Osteocyte (in vitro differentiated cells): ENCODE results near the gene CKB. TPM values are rescaled to one million over a fixed set of nuclear protein-coding genes. Genes with fewer than 3 reads are reported as not detected.
A peak's percentile ranks its signal among the peaks of the same experiment; 100 is the strongest.

Experiments
- DNase-seq: peaks from one replicate; pipeline ENCODE4 v3.0.0; 2021; ENCODE audit warnings: mixed read lengths; ENCODE audit not compliant: unreplicated experiment; ENCODE audit errors: extremely low spot score
- H3K27ac Mint-ChIP-seq: one replicate; pipeline ENCODE4 v1.8.0; 2021; ENCODE audit warnings: mild to moderate bottlenecking, mixed read lengths; ENCODE audit not compliant: unreplicated experiment
- H3K27me3 Mint-ChIP-seq: one replicate; pipeline ENCODE4 v1.8.0; 2021; ENCODE audit warnings: mixed read lengths; ENCODE audit not compliant: unreplicated experiment
- H3K36me3 Mint-ChIP-seq: one replicate; pipeline ENCODE4 v1.8.0; 2021; ENCODE audit warnings: mixed read lengths; ENCODE audit not compliant: unreplicated experiment
- H3K4me1 Mint-ChIP-seq: one replicate; pipeline ENCODE4 v1.8.0; 2021; ENCODE audit warnings: mixed read lengths; ENCODE audit not compliant: unreplicated experiment
- H3K4me3 Mint-ChIP-seq: one replicate; pipeline ENCODE4 v1.8.0; 2021; ENCODE audit warnings: mild to moderate bottlenecking, moderate library complexity, mixed read lengths; ENCODE audit not compliant: unreplicated experiment
- H3K9me3 Mint-ChIP-seq: one replicate; pipeline ENCODE4 v1.8.0; 2021; ENCODE audit warnings: mixed read lengths; ENCODE audit not compliant: unreplicated experiment
- CTCF ChIP-seq: fragments of 200-600 bp; sonication (generic); IDR thresholded peaks from 2 replicates; pipeline ENCODE4 v1.5.0; 2021; ENCODE audit warnings: antibody characterized with exemption, mild to moderate bottlenecking, moderate library complexity
- total RNA-seq: library from RNA; stranded (reverse); gene quantifications from 2 replicates; pipeline ENCODE4 v1.2.1, GENCODE V29; 2021

Gene CKB
- total RNA-seq, 1 donor from 2014 or later: 25.4 TPM

GRCh38 chr14:103562429-103563225 lies 40.0 kb upstream of the CKB start, which contains the start of the genes BAG5 and COA8:
TSS of gene BAG5 (minus strand) at chr14:103562657. CDS start at chr14:103561164, 1,493 bp downstream.
TSS of gene COA8 (plus strand) at chr14:103562960. CDS start at chr14:103563002, 42 bp downstream.
- Mint-ChIP-seq H3K9me3 (no peaks in the 10 kb centered on the region), H3K4me1 (peaks cover 39% of the 10 kb centered on the region), H3K27me3 (no peaks in the 10 kb centered on the region), H3K4me3 (peak within 1 kb of the TSS; percentile 94), H3K36me3 (peaks cover 13% of the 10 kb centered on the region), H3K27ac (peak within 1 kb of the TSS; percentile 91)
- peak; percentile 93 for DNase-seq
- no peak for TF ChIP-seq CTCF

- Mint-ChIP-seq H3K27me3 (no peaks in the 10 kb centered on the region), H3K4me1 (peaks cover 39% of the 10 kb centered on the region), H3K27ac (peak overlapping the region; percentile 91), H3K4me3 (peak overlapping the region; percentile 94), H3K36me3 (peaks cover 13% of the 10 kb centered on the region), H3K9me3 (no peaks in the 10 kb centered on the region)
- TF ChIP-seq CTCF: no peak
- DNase-seq: no peak
Observed at GRCh38 chr14:103562179-103562428, 39.5 kb upstream of the CKB start.

GRCh38 chr14:103561381-103562178 lies 39.0 kb upstream of the CKB start:
- peaks cover 13% of the 10 kb centered on the region for H3K36me3 Mint-ChIP-seq

GRCh38 chr14:103560691-103561090 lies 38.1 kb upstream of the CKB start:
- H3K27me3 Mint-ChIP-seq: no peaks in the 10 kb centered on the region
- no peak for TF ChIP-seq CTCF

More at GRCh38 chr14:103561381-103562178, 39.0 kb upstream of the CKB start:
- Mint-ChIP-seq H3K4me3 (peak overlapping the region; percentile 94), H3K27ac (peak overlapping the region; percentile 91), H3K9me3 (no peaks in the 10 kb centered on the region), H3K4me1 (peaks cover 39% of the 10 kb centered on the region), H3K27me3 (no peaks in the 10 kb centered on the region)
- TF ChIP-seq CTCF: no peak
- no peak for DNase-seq

GRCh38 chr14:103559766-103560165 lies 37.1 kb upstream of the CKB start:
- no peak overlapping the region for H3K27ac Mint-ChIP-seq
- no peak overlapping the region for H3K4me3 Mint-ChIP-seq
- no peak for TF ChIP-seq CTCF
- H3K9me3 Mint-ChIP-seq: no peaks in the 10 kb centered on the region
- no peaks in the 10 kb centered on the region for H3K27me3 Mint-ChIP-seq
- no peak for DNase-seq
- peaks cover 13% of the 10 kb centered on the region for H3K36me3 Mint-ChIP-seq
- H3K4me1 Mint-ChIP-seq: peaks cover 34% of the 10 kb centered on the region

More at GRCh38 chr14:103560691-103561090, 38.1 kb upstream of the CKB start:
- peaks cover 39% of the 10 kb centered on the region for H3K4me1 Mint-ChIP-seq
- no peak for DNase-seq
- peak overlapping the region; percentile 94 for H3K4me3 Mint-ChIP-seq
- H3K27ac Mint-ChIP-seq: no peak overlapping the region
- H3K36me3 Mint-ChIP-seq: peaks cover 13% of the 10 kb centered on the region
- H3K9me3 Mint-ChIP-seq: no peaks in the 10 kb centered on the region
